SU-DHL-6 (cell line): Measurements from ENCODE around the gene HDAC3.

ENCODE experiments used
- H2AFZ ChIP-seq: fragments of 200-600 bp; sonication (generic); 2 replicates; pipeline ENCODE4 v1.6.1; 2014; ENCODE audit warnings: low read depth, mild to moderate bottlenecking, moderate library complexity, mixed read lengths, antibody characterized with exemption, low read length; ENCODE audit not compliant: severe bottlenecking
- H3F3A ChIP-seq: fragments of 200-600 bp; shearing (Covaris generic); 2 replicates; pipeline ENCODE4 v1.6.0; 2016; ENCODE audit warnings: antibody characterized with exemption, mild to moderate bottlenecking; ENCODE audit not compliant: insufficient read depth
- H3K27ac ChIP-seq: fragments of 200-600 bp; sonication (generic); 2 replicates; pipeline ENCODE4 v1.5.1; 2016; ENCODE audit warnings: low read depth, mild to moderate bottlenecking, low read length, moderate library complexity, mixed read lengths
- H3K27me3 ChIP-seq: fragments of 200-600 bp; sonication (generic), shearing (Covaris generic); 2 replicates; pipeline ENCODE4 v1.6.0; 2014; ENCODE audit warnings: mild to moderate bottlenecking, low read length
- H3K36me3 ChIP-seq: fragments of 200-600 bp; sonication (generic); 2 replicates; pipeline ENCODE4 v1.6.1; 2014; ENCODE audit warnings: mild to moderate bottlenecking, low read length, mixed read lengths
- H3K4me2 ChIP-seq: fragments of 300-600, 200-600 bp; shearing (Covaris generic), sonication (generic); 2 replicates; pipeline ENCODE4 v1.6.0; 2014; ENCODE audit warnings: low read length, low read depth, mild to moderate bottlenecking; ENCODE audit not compliant: poor library complexity, severe bottlenecking
- H3K4me3 ChIP-seq: fragments of 200-600 bp; sonication (generic); 2 replicates; pipeline ENCODE4 v1.5.1; 2014; ENCODE audit warnings: antibody characterized with exemption, low read length, mild to moderate bottlenecking, mixed read lengths; ENCODE audit not compliant: insufficient read depth, poor library complexity, severe bottlenecking
- H3K79me2 ChIP-seq: fragments of 200-600 bp; sonication (generic); 2 replicates; pipeline ENCODE4 v1.6.1; 2014; ENCODE audit warnings: mild to moderate bottlenecking, low read length, moderate library complexity; ENCODE audit not compliant: insufficient read depth
- H3K9ac ChIP-seq: fragments of 200-600 bp; sonication (generic); 2 replicates; pipeline ENCODE4 v1.7.0; 2014; ENCODE audit warnings: mild to moderate bottlenecking, low read length
- H3K9me2 ChIP-seq: fragments of 200-600 bp; sonication (generic); replicated peaks from 2 replicates; pipeline ENCODE4 v1.6.1; 2014; ENCODE audit warnings: low read length; ENCODE audit not compliant: insufficient read depth
- H3K9me3 ChIP-seq: fragments of 200-600 bp; sonication (generic); 2 replicates; pipeline ENCODE4 v1.6.1; 2014; ENCODE audit warnings: low read length, mixed read lengths; ENCODE audit not compliant: insufficient read depth
- H4K20me1 ChIP-seq: fragments of 200-600 bp; sonication (generic); 2 replicates; pipeline ENCODE4 v1.6.1; 2014; ENCODE audit warnings: low read depth, mild to moderate bottlenecking, antibody characterized with exemption, low read length, moderate library complexity, mixed read lengths
- EZH2phosphoT487 ChIP-seq: fragments of 200-600 bp; sonication (generic), shearing (Covaris generic); conservative IDR thresholded peaks from 2 replicates; pipeline ENCODE4 v1.6.1; 2018; ENCODE audit warnings: mild to moderate bottlenecking, antibody characterized with exemption, low read length, moderate library complexity, mixed read lengths
- TF ChIP-seq, protein P1 (sequence below): fragments of 200-600 bp; sonication (generic); IDR thresholded peaks from one replicate; pipeline ENCODE4 v1.5.1; 2017; ENCODE audit warnings: antibody characterized with exemption, mild to moderate bottlenecking, low read length, moderate library complexity; ENCODE audit not compliant: insufficient read depth, poor library complexity, severe bottlenecking

Gene HDAC3

DNA sequence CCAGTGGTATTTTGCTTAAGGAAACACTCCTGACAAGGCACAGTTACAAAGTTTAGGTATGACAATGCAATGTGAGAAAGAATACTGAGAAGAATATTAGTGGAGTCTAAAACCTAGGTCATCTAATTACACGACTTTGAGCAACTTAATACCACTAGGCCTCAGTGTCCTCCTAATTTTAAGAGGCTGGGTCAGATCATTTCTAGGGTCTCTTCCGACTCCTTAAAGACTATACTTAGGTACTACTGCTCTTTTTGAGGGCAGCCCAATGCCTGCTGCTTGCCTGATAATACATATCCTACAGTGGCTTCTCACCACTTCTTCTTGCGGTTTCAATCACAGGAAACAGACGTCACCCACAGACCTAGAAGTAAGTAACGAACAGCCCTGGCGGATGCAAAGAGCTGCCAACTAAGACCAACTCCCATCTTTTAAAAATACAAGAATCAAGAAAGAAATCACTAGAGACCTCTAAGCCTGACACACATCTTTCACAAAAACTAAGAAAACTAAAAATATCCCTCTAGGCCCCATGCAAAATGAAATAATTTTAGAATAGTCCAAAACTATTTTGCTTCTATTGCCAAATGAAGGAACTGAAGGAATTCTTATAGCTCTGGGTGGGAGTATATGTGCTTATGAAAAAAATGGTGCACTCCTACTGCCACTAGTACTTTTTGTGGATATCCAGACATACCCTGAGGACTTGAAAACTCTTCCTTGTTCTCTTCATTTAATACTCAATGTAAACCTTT lies 30.9 kb downstream of the HDAC3 start:
- Histone ChIP-seq H3K27ac (peak overlapping the region; percentile 80), H3K36me3 (no peaks in the 10 kb centered on the region), H3K9me3 (no peaks in the 10 kb centered on the region), H3K4me3 (peak overlapping the region; percentile 35), H3K9me2 (no peaks in the 10 kb centered on the region), H4K20me1 (peaks cover 31% of the 10 kb centered on the region), H2AFZ (no peak overlapping the region), H3K79me2 (peaks cover 92% of the 10 kb centered on the region), H3K27me3 (no peaks in the 10 kb centered on the region), H3F3A (peaks cover 18% of the 10 kb centered on the region), H3K9ac (no peak overlapping the region), H3K4me2 (peak overlapping the region; percentile 71)
- TF ChIP-seq EZH2phosphoT487, result no peak
- TF ChIP-seq, protein P1, sequence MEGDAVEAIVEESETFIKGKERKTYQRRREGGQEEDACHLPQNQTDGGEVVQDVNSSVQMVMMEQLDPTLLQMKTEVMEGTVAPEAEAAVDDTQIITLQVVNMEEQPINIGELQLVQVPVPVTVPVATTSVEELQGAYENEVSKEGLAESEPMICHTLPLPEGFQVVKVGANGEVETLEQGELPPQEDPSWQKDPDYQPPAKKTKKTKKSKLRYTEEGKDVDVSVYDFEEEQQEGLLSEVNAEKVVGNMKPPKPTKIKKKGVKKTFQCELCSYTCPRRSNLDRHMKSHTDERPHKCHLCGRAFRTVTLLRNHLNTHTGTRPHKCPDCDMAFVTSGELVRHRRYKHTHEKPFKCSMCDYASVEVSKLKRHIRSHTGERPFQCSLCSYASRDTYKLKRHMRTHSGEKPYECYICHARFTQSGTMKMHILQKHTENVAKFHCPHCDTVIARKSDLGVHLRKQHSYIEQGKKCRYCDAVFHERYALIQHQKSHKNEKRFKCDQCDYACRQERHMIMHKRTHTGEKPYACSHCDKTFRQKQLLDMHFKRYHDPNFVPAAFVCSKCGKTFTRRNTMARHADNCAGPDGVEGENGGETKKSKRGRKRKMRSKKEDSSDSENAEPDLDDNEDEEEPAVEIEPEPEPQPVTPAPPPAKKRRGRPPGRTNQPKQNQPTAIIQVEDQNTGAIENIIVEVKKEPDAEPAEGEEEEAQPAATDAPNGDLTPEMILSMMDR, result no peak

DNA sequence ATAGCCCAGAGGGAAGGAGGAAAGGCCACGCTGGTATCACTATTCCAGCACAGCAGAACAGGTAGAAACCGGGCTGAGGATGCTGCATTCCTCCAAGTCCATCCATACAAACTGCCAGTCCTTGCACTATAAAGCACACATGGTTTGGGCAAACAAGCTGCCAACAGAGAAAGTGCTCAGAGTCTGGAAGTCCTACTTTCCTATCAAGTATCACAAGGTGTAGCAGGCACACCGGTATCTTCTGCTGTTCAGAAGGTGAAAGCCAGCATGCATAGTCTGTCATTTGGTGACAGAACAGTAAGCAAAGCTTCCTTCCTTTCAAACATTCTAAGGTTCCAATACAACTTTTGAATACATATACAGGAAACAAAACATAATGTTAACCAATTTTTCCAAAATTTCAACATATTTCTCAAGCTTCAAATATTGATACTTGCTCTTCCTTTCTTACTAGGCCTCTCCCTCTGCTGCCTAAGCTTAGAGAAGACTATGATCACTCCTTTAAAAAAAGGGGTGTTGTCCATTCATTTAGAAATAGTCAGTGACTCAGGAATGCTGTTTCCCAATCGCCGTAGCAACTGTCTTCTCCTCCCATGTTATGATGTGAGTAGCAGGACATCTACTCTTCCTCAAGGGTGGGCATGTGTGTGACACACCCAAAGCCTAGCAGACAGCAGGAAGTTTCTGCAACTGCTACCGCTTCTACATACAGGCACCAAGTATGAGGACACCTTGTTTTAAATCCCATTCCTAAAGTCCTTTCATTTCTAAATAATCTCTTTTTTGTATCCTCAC lies 32.5 kb downstream of the HDAC3 start:
- peaks cover 33% of the 10 kb centered on the region for H4K20me1 ChIP-seq
- H3K9ac ChIP-seq, result no peak overlapping the region
- H2AFZ ChIP-seq, result no peak overlapping the region
- H3K79me2 ChIP-seq, result peaks cover 93% of the 10 kb centered on the region
- H3K27me3 ChIP-seq, result no peaks in the 10 kb centered on the region
- no peaks in the 10 kb centered on the region for H3K9me2 ChIP-seq
- no peak overlapping the region for H3K4me2 ChIP-seq
- H3F3A ChIP-seq, result peaks cover 18% of the 10 kb centered on the region
- H3K27ac ChIP-seq, result no peak overlapping the region
- no peak overlapping the region for H3K4me3 ChIP-seq
- no peaks in the 10 kb centered on the region for H3K36me3 ChIP-seq
- TF ChIP-seq, protein P1, result no peak
- TF ChIP-seq EZH2phosphoT487, result no peak
- H3K9me3 ChIP-seq, result no peaks in the 10 kb centered on the region

DNA sequence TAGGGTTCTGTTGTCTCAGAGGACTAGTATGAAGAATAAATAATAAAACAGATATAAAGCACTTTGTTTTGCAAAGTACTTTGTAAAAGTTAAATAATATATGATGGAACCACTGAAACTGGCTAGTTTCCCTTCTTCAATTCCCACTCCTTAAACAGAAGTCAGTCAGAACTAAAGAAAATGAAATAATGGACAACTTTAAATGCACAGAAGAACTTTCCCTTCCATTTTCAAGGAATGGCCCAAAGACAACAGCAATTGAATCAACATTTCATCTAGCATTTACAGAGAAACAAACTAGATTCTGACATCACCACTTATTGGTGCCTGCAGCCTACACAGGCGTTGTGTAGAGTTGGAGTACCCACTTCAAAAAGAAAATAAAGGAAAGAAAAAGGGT lies 34.0 kb downstream of the HDAC3 start:
- no peak overlapping the region for H2AFZ ChIP-seq
- H3K27me3 ChIP-seq, result no peaks in the 10 kb centered on the region
- H3K9me3 ChIP-seq, result no peaks in the 10 kb centered on the region
- H3K4me2 ChIP-seq, result no peak overlapping the region
- peaks cover 94% of the 10 kb centered on the region for H3K79me2 ChIP-seq
- no peak overlapping the region for H3K27ac ChIP-seq
- H3K9ac ChIP-seq, result no peak overlapping the region
- H3F3A ChIP-seq, result peaks cover 19% of the 10 kb centered on the region
- no peaks in the 10 kb centered on the region for H3K36me3 ChIP-seq
- H3K4me3 ChIP-seq, result no peak overlapping the region
- peaks cover 30% of the 10 kb centered on the region for H4K20me1 ChIP-seq
- H3K9me2 ChIP-seq, result no peaks in the 10 kb centered on the region
- TF ChIP-seq, protein P1, result no peak
- no peak for TF ChIP-seq EZH2phosphoT487
